ENCODE results near the gene BCLAF3. TPM values are rescaled to one million over a fixed set of nuclear protein-coding genes. Genes with fewer than 3 reads are reported as not detected.

Gene BCLAF3
- total RNA-seq, 1 experiment from 2014 or later, result 5.3 TPM

GRCh38 chrX:19958552-19959486 is 32.0 kb downstream of the BCLAF3 start:
- POLR2A ChIA-PET, result no interaction called here
- BruUV-seq (replicated peaks), result no TSS peak
- CTCF ChIA-PET, result no interaction called here

GRCh38 chrX:19956923-19957322 is 33.9 kb downstream of the BCLAF3 start:
- intact Hi-C loops (cut with micrococcal nuclease), result no loop called here
- POLR2A ChIA-PET, result no interaction called here
- H3K36me3 ChIP-seq (ENCODE audit: control insufficient read depth in 1 of 2, insufficient read depth in 2 of 2, low read length in 2 of 2), result no peaks in the 10 kb centered on the region
- no peaks in the 10 kb centered on the region for H3K27me3 ChIP-seq (ENCODE audit: insufficient read depth, low read length)
- CTCF ChIA-PET, result no interaction called here
- no peaks in the 10 kb centered on the region for H3K79me2 ChIP-seq (ENCODE audit: insufficient read depth, low read length)
- H3K9ac ChIP-seq (ENCODE audit: low read length), result no peak overlapping the region
- H2AFZ ChIP-seq (ENCODE audit: low read depth, low read length, poor library complexity, severe bottlenecking), result no peak overlapping the region
- no peaks in the 10 kb centered on the region for H4K20me1 ChIP-seq (ENCODE audit: insufficient read depth)
- H3K4me2 ChIP-seq (ENCODE audit: low read length), result no peak overlapping the region
- RAD21 ChIA-PET (ENCODE audit: low non-redundant PET in 1 of 2, low total read pairs in 2 of 2, uncharacterized antibody in 2 of 2, unreplicated experiment in 2 of 2), result no interaction called here
- H3K4me3 ChIP-seq (replicated peaks in 1 of 2; ENCODE audit: low read depth in 1 of 2, low read length in 2 of 2), result no peak overlapping the region
- no peak for ATAC-seq
- H3K9me3 ChIP-seq (ENCODE audit: control insufficient read depth in 1 of 2, insufficient read depth in 1 of 2, low read depth in 1 of 2, low read length in 2 of 2), result no peaks in the 10 kb centered on the region
- no peak overlapping the region for H3K27ac ChIP-seq (ENCODE audit: low read depth, low read length)
- no TSS peak for BruUV-seq (replicated peaks)
- H3K9me2 ChIP-seq (ENCODE audit: insufficient read depth), result no peaks in the 10 kb centered on the region
- no peak for DNase-seq (ENCODE audit: low read depth, low spot score)
- H3K4me1 ChIP-seq (ENCODE audit: control insufficient read depth in 1 of 2, insufficient read depth in 2 of 2, low read length in 2 of 2), result no peaks in the 10 kb centered on the region
- TF ChIP-seq, protein P1, sequence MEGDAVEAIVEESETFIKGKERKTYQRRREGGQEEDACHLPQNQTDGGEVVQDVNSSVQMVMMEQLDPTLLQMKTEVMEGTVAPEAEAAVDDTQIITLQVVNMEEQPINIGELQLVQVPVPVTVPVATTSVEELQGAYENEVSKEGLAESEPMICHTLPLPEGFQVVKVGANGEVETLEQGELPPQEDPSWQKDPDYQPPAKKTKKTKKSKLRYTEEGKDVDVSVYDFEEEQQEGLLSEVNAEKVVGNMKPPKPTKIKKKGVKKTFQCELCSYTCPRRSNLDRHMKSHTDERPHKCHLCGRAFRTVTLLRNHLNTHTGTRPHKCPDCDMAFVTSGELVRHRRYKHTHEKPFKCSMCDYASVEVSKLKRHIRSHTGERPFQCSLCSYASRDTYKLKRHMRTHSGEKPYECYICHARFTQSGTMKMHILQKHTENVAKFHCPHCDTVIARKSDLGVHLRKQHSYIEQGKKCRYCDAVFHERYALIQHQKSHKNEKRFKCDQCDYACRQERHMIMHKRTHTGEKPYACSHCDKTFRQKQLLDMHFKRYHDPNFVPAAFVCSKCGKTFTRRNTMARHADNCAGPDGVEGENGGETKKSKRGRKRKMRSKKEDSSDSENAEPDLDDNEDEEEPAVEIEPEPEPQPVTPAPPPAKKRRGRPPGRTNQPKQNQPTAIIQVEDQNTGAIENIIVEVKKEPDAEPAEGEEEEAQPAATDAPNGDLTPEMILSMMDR (IDR thresholded peaks at IDR 0.05 in 2 of 3, conservative IDR thresholded peaks at IDR 0.05 in 1 of 3; ENCODE audit: borderline replicate concordance in 1 of 3, insufficient read depth in 1 of 3, low read depth in 2 of 3, low read length in 2 of 3), result no peak
- TF ChIP-seq SIN3A (IDR thresholded peaks at IDR 0.05; ENCODE audit: low read depth), result no peak
- TF ChIP-seq EZH2 (IDR thresholded peaks at IDR 0.05), result no peak
- TF ChIP-seq, protein P2, sequence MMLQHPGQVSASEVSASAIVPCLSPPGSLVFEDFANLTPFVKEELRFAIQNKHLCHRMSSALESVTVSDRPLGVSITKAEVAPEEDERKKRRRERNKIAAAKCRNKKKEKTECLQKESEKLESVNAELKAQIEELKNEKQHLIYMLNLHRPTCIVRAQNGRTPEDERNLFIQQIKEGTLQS (IDR thresholded peaks at IDR 0.05), result no peak
- no peak for TF ChIP-seq SP1 (IDR thresholded peaks at IDR 0.05; ENCODE audit: low read depth)
- no peak for TF ChIP-seq TCF7L2 (IDR thresholded peaks at IDR 0.05; ENCODE audit: borderline replicate concordance, extremely low read depth, insufficient read depth, insufficient read length)
- TF ChIP-seq POLR2A (IDR thresholded peaks at IDR 0.05; ENCODE audit: borderline replicate concordance, extremely low read depth, insufficient read depth, insufficient read length), result no peak

More at GRCh38 chrX:19958552-19959486, 32.0 kb downstream of the BCLAF3 start:
- ATAC-seq (no peak), DNase-seq (ENCODE audit: low read depth, low spot score) (no peak)
- RAD21 ChIA-PET (ENCODE audit: low non-redundant PET in 1 of 2, low total read pairs in 2 of 2, uncharacterized antibody in 2 of 2, unreplicated experiment in 2 of 2), result no interaction called here
- Histone ChIP-seq H3K27me3 (ENCODE audit: insufficient read depth, low read length) (no peaks in the 10 kb centered on the region), H3K4me1 (ENCODE audit: control insufficient read depth in 1 of 2, insufficient read depth in 2 of 2, low read length in 2 of 2) (no peaks in the 10 kb centered on the region), H3K36me3 (ENCODE audit: control insufficient read depth in 1 of 2, insufficient read depth in 2 of 2, low read length in 2 of 2) (no peaks in the 10 kb centered on the region; a peak in 1 of 4 replicates), H4K20me1 (ENCODE audit: insufficient read depth) (no peaks in the 10 kb centered on the region), H3K79me2 (ENCODE audit: insufficient read depth, low read length) (no peaks in the 10 kb centered on the region), H3K9ac (ENCODE audit: low read length) (no peak overlapping the region), H3K4me3 (replicated peaks in 1 of 2; ENCODE audit: low read depth in 1 of 2, low read length in 2 of 2) (no peak overlapping the region), H2AFZ (ENCODE audit: low read depth, low read length, poor library complexity, severe bottlenecking) (no peak overlapping the region), H3K27ac (ENCODE audit: low read depth, low read length) (no peak overlapping the region), H3K9me3 (ENCODE audit: control insufficient read depth in 1 of 2, insufficient read depth in 1 of 2, low read depth in 1 of 2, low read length in 2 of 2) (no peaks in the 10 kb centered on the region), H3K9me2 (ENCODE audit: insufficient read depth) (no peaks in the 10 kb centered on the region), H3K4me2 (ENCODE audit: low read length) (no peak overlapping the region)
- TF ChIP-seq, protein P2 (IDR thresholded peaks at IDR 0.05), result no peak
- TF ChIP-seq, protein P1 (IDR thresholded peaks at IDR 0.05 in 2 of 3, conservative IDR thresholded peaks at IDR 0.05 in 1 of 3; ENCODE audit: borderline replicate concordance in 1 of 3, insufficient read depth in 1 of 3, low read depth in 2 of 3, low read length in 2 of 3), result no peak
- no peak for TF ChIP-seq ZFX (IDR thresholded peaks at IDR 0.05)
- TF ChIP-seq SIN3A (IDR thresholded peaks at IDR 0.05; ENCODE audit: low read depth), result no peak
- intact Hi-C loops (cut with micrococcal nuclease), result no loop called here
